Measurements from ENCODE around the gene TAF3. TPM values are rescaled to one million over a fixed set of nuclear protein-coding genes. Genes with fewer than 3 reads are reported as not detected.

Gene TAF3
- total RNA-seq, 2 experiments from 2014 or later = 12.2 to 17.7 TPM

GRCh38 chr10:7853226-7853842 lies 35.0 kb downstream of the TAF3 start:
- Mint-ChIP-seq H3K27me3 (no peaks in the 10 kb centered on the region), H3K4me1 (peaks cover 14% of the 10 kb centered on the region), H3K9me3 (ENCODE audit: low read depth) (no peaks in the 10 kb centered on the region), H3K36me3 (ENCODE audit: low read depth) (peaks cover 8% of the 10 kb centered on the region), H3K27ac (no peak overlapping the region), H3K4me3 (no peak overlapping the region)
- ChIA-PET CTCF (no interaction called here), POLR2A (no interaction called here)
- ATAC-seq (no peak), DNase-seq (no peak)
- intact Hi-C loops (cut with DNase I, micrococcal nuclease) = no loop called here

GRCh38 chr10:7853890-7854289 lies 35.6 kb downstream of the TAF3 start:
- Mint-ChIP-seq H3K4me3 (no peak overlapping the region), H3K27ac (no peak overlapping the region), H3K4me1 (peaks cover 14% of the 10 kb centered on the region), H3K27me3 (no peaks in the 10 kb centered on the region), H3K9me3 (ENCODE audit: low read depth) (peaks cover 3% of the 10 kb centered on the region), H3K36me3 (ENCODE audit: low read depth) (peaks cover 8% of the 10 kb centered on the region)
- intact Hi-C loops (cut with DNase I, micrococcal nuclease) = no loop called here
- POLR2A ChIA-PET = no interaction called here
- DNase-seq (no peak), ATAC-seq (no peak)
- CTCF ChIA-PET = no interaction called here

- Mint-ChIP-seq H3K27me3 (no peaks in the 10 kb centered on the region), H3K4me3 (no peak overlapping the region), H3K9me3 (ENCODE audit: low read depth) (peaks cover 6% of the 10 kb centered on the region), H3K36me3 (ENCODE audit: low read depth) (peaks cover 15% of the 10 kb centered on the region), H3K27ac (no peak overlapping the region), H3K4me1 (peaks cover 14% of the 10 kb centered on the region)
- ATAC-seq (no peak), DNase-seq (no peak)
- CTCF ChIA-PET = interaction anchor here (1.0 kb wide), 1 partner anchor 14 kb away, joined by 4 read pairs; no protein-coding TSS in a partner anchor
- POLR2A ChIA-PET = no interaction called here
- intact Hi-C loops (cut with DNase I, micrococcal nuclease) = no loop called here
These were observed 36.9 kb downstream of the TAF3 start for GRCh38 chr10:7855205-7855604.

- Mint-ChIP-seq H3K36me3 (ENCODE audit: low read depth) (peaks cover 23% of the 10 kb centered on the region), H3K27me3 (no peaks in the 10 kb centered on the region), H3K4me3 (no peak overlapping the region), H3K27ac (no peak overlapping the region), H3K9me3 (ENCODE audit: low read depth) (peaks cover 9% of the 10 kb centered on the region), H3K4me1 (peaks cover 11% of the 10 kb centered on the region)
- intact Hi-C loops (cut with DNase I, micrococcal nuclease) = no loop called here
- DNase-seq (no peak), ATAC-seq (no peak)
- ChIA-PET CTCF (no interaction called here), POLR2A (no interaction called here)
These were observed 38.4 kb downstream of the TAF3 start for GRCh38 chr10:7856678-7857077.

GRCh38 chr10:7857262-7857661 lies 39.0 kb downstream of the TAF3 start:
- DNase-seq = no peak
- H3K36me3 Mint-ChIP-seq (ENCODE audit: low read depth) = peaks cover 28% of the 10 kb centered on the region
- H3K27me3 Mint-ChIP-seq = no peaks in the 10 kb centered on the region
- peaks cover 14% of the 10 kb centered on the region for H3K9me3 Mint-ChIP-seq (ENCODE audit: low read depth)
- no peak overlapping the region for H3K27ac Mint-ChIP-seq
- peaks cover 11% of the 10 kb centered on the region for H3K4me1 Mint-ChIP-seq
- no peak for ATAC-seq
- intact Hi-C loops (cut with DNase I, micrococcal nuclease) = no loop called here
- no peak overlapping the region for H3K4me3 Mint-ChIP-seq
- CTCF ChIA-PET = no interaction called here
- POLR2A ChIA-PET = no interaction called here

- Mint-ChIP-seq H3K4me3 (no peak overlapping the region), H3K36me3 (ENCODE audit: low read depth) (peaks cover 32% of the 10 kb centered on the region), H3K9me3 (ENCODE audit: low read depth) (peaks cover 14% of the 10 kb centered on the region), H3K27ac (no peak overlapping the region), H3K4me1 (peaks cover 13% of the 10 kb centered on the region), H3K27me3 (no peaks in the 10 kb centered on the region)
- no peak for DNase-seq
- ATAC-seq = no peak
- intact Hi-C loops (cut with DNase I, micrococcal nuclease) = no loop called here
- ChIA-PET CTCF (no interaction called here), POLR2A (no interaction called here)
These were observed 43.3 kb downstream of the TAF3 start for GRCh38 chr10:7861509-7862120.

GRCh38 chr10:7862121-7862514 lies 43.8 kb downstream of the TAF3 start:
- ATAC-seq = no peak
- CTCF ChIA-PET = no interaction called here
- H3K27ac Mint-ChIP-seq = no peak overlapping the region

GRCh38 chr10:7866176-7866575 lies 47.9 kb downstream of the TAF3 start:
- DNase-seq = no peak
- peaks cover 8% of the 10 kb centered on the region for H3K9me3 Mint-ChIP-seq (ENCODE audit: low read depth)
- CTCF ChIA-PET = interaction anchor here (1.1 kb wide), 1 partner anchor 1342 kb away, joined by 4 read pairs; no protein-coding TSS in a partner anchor
- H3K4me3 Mint-ChIP-seq = no peak overlapping the region
- H3K27ac Mint-ChIP-seq = no peak overlapping the region
- no peaks in the 10 kb centered on the region for H3K27me3 Mint-ChIP-seq
- H3K36me3 Mint-ChIP-seq (ENCODE audit: low read depth) = peaks cover 17% of the 10 kb centered on the region
- POLR2A ChIA-PET = no interaction called here
- peaks cover 13% of the 10 kb centered on the region for H3K4me1 Mint-ChIP-seq
- ATAC-seq = no peak
- intact Hi-C loops (cut with DNase I, micrococcal nuclease) = no loop called here

More at GRCh38 chr10:7862121-7862514, 43.8 kb downstream of the TAF3 start:
- Mint-ChIP-seq H3K36me3 (ENCODE audit: low read depth) (peaks cover 32% of the 10 kb centered on the region), H3K4me3 (no peak overlapping the region), H3K27me3 (no peaks in the 10 kb centered on the region), H3K9me3 (ENCODE audit: low read depth) (peaks cover 14% of the 10 kb centered on the region), H3K4me1 (peaks cover 13% of the 10 kb centered on the region)
- intact Hi-C loops (cut with DNase I, micrococcal nuclease) = no loop called here
- POLR2A ChIA-PET = no interaction called here
- no peak for DNase-seq

- ChIA-PET POLR2A (no interaction called here), CTCF (interaction anchor here (0.9 kb wide), 1 partner anchor 1337 kb away, joined by 3 read pairs; no protein-coding TSS in a partner anchor)
- H3K27me3 Mint-ChIP-seq = no peaks in the 10 kb centered on the region
- no peak for ATAC-seq
- no peaks in the 10 kb centered on the region for H3K9me3 Mint-ChIP-seq (ENCODE audit: low read depth)
- H3K27ac Mint-ChIP-seq = no peak overlapping the region
- intact Hi-C loops (cut with DNase I, micrococcal nuclease) = loop anchor here (1.0 to 10.0 kb wide), 9 partner anchors 175 to 1430 kb away; no protein-coding TSS in a partner anchor
- DNase-seq = no peak
- no peaks in the 10 kb centered on the region for H3K36me3 Mint-ChIP-seq (ENCODE audit: low read depth)
- H3K4me1 Mint-ChIP-seq = peaks cover 9% of the 10 kb centered on the region
- peak overlapping the region; percentile 56 for H3K4me3 Mint-ChIP-seq
These were observed 53.7 kb downstream of the TAF3 start for GRCh38 chr10:7872041-7872442.

GRCh38 chr10:7874864-7875263 lies 56.6 kb downstream of the TAF3 start:
- POLR2A ChIA-PET = interaction anchor here (0.6 kb wide), 1 partner anchor 10 kb away, joined by 6 read pairs; no protein-coding TSS in a partner anchor
- intact Hi-C loops (cut with DNase I, micrococcal nuclease) = loop anchor here (5.0 to 10.0 kb wide), 6 partner anchors 172 to 1220 kb away; no protein-coding TSS in a partner anchor
- peaks cover 8% of the 10 kb centered on the region for H3K4me1 Mint-ChIP-seq
- H3K36me3 Mint-ChIP-seq (ENCODE audit: low read depth) = peaks cover 2% of the 10 kb centered on the region
- no peak for DNase-seq
- H3K27ac Mint-ChIP-seq = no peak overlapping the region
- CTCF ChIA-PET = interaction anchor here (0.7 kb wide), 2 partner anchors 114 to 1098 kb away, joined by 3 read pairs; no protein-coding TSS in a partner anchor
- H3K9me3 Mint-ChIP-seq (ENCODE audit: low read depth) = no peaks in the 10 kb centered on the region
- no peak overlapping the region for H3K4me3 Mint-ChIP-seq
- no peak for ATAC-seq
- no peaks in the 10 kb centered on the region for H3K27me3 Mint-ChIP-seq

- Mint-ChIP-seq H3K4me1 (peaks cover 12% of the 10 kb centered on the region), H3K27ac (no peak overlapping the region), H3K27me3 (no peaks in the 10 kb centered on the region), H3K36me3 (ENCODE audit: low read depth) (peaks cover 2% of the 10 kb centered on the region), H3K4me3 (no peak overlapping the region), H3K9me3 (ENCODE audit: low read depth) (no peaks in the 10 kb centered on the region)
- ChIA-PET POLR2A (no interaction called here), CTCF (interaction anchor here (1.1 kb wide), 1 partner anchor 386 kb away, joined by 3 read pairs; no protein-coding TSS in a partner anchor)
- intact Hi-C loops (cut with DNase I, micrococcal nuclease) = loop anchor here (10.0 kb wide), 3 partner anchors 458 to 1218 kb away; no protein-coding TSS in a partner anchor
- DNase-seq (no peak), ATAC-seq (no peak)
These were observed 58.3 kb downstream of the TAF3 start for GRCh38 chr10:7876541-7877127.

GRCh38 chr10:7881119-7881518 lies 62.8 kb downstream of the TAF3 start:
- POLR2A ChIA-PET = no interaction called here
- intact Hi-C loops (cut with DNase I, micrococcal nuclease) = no loop called here
- Mint-ChIP-seq H3K4me1 (peaks cover 20% of the 10 kb centered on the region), H3K36me3 (ENCODE audit: low read depth) (peaks cover 2% of the 10 kb centered on the region), H3K27me3 (no peaks in the 10 kb centered on the region), H3K27ac (no peak overlapping the region), H3K4me3 (no peak overlapping the region), H3K9me3 (ENCODE audit: low read depth) (no peaks in the 10 kb centered on the region)
- no peak for DNase-seq
- no peak for ATAC-seq
- CTCF ChIA-PET = no interaction called here
